Right ventricle myocardium superior (tissue), 1 donor: ENCODE data around the gene LRRD1. TPM values are rescaled to one million over a fixed set of nuclear protein-coding genes. Genes with fewer than 3 reads are reported as not detected.
"Not testable (repeated sequence)": the region's sequence is repeated elsewhere in the genome, so short reads cannot be mapped to it uniquely, and the experiment has no call there.

ENCODE experiments used
- ATAC-seq: fragments of 200-7000 bp; cut with Tn5 transposase; one replicate; pipeline ENCODE4 v1.9.1; 2020; ENCODE audit warnings: mild to moderate bottlenecking; ENCODE audit not compliant: poor library complexity
- DNase-seq: peaks from one replicate; pipeline ENCODE4 v3.0.0-alpha.2; 2020
- intact Hi-C: fragments of 100-400 bp; cut with DNase I; formaldehyde crosslinking; loops from one replicate; pipeline ENCODE4 v1.11.2; 2022
- total RNA-seq: library from RNA; stranded (reverse); fragmentation: NEBNext Ultra II Directional; extraction: Animal tissue kit (Norgen Biotek cat#: 25700); gene quantifications from one replicate; pipeline ENCODE4 v1.2.1, GENCODE V29; 2021
- donor health status: DM: no; HTN: yes; CAD: no; lungs with severe emphysema.

The LRRD1 gene
- total RNA-seq, 1 donor from 2014 or later = not detected

DNA sequence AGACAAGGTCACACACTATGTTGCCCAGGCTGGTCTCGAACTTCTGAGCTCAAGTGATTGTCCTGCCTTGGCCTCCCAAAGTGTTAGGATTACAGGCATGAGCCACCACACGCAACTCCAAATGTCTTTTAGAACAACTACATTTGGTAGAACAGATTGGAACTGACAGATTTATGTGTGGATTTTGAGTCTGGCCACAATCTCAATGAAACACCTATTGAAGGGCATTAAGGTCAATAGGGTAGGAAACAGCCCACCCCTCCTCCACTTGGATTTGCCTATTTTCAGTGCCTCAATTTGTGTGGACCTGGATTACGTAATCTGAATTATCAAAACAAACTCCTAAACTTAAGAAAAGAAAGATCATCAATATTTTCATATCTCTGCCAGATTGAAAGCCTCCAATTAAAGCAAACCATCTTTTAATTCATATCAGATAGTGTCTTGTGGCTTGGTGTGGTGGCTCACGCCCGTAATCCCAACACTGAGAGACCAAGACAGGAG is 29.2 kb downstream of the LRRD1 start:
- intact Hi-C loops = no loop called here
- no peak for ATAC-seq
- no peak for DNase-seq

DNA sequence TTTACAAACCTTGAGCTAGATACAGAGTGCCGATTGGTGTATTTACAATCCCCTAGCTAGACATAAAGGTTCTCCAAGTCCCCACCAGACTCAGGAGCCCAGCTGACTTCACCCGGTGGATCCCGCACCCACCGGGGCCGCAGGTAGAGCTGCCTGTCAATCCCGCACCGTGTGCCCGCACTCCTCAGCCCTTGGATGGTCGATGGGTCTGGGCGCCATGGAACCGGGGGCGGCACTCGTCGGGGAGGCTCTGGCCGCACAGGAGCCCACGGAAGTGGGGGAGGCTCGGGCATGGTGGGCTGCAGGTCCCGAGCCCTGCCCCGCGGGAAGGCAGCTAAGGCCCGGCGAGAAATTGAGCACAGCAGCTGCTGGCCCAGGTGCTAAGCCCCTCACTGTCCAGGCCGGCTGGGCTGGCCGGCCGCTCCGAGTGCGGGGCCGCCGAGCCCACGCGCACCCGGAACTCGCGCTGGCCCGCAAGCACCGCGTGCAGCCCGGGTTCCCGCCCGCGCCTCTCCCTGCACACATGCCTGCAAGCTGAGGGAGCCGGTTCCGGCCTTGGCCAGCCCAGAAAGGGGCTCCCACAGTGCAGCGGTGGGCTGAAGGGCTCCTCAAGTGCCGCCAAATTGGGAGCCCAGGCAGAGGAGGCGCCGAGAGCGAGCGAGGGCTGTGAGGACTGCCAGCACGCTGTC is 35.6 kb downstream of the LRRD1 start:
- ATAC-seq, intact Hi-C loops, DNase-seq: not testable (repeated sequence)

DNA sequence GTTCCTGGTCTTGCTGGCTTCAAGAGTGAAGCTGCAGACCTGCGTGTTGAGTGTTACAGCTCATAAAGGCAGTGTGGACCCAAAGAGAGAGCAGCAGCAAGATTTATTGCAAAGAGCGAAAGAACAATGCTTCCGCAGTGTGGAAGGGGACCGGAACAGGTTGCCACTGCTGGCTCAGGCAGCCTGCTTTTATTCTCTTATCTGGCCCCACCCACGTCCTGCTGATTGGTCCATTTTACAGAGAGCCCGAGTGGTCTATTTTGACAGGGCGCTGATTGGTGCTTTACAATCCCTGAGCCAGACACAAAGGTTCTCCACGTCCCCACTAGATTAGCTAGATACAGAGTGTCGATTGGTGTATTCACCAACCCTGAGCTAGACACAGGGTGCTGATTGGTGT is 36.2 kb downstream of the LRRD1 start:
- intact Hi-C loops, ATAC-seq, DNase-seq: not testable (repeated sequence)

DNA sequence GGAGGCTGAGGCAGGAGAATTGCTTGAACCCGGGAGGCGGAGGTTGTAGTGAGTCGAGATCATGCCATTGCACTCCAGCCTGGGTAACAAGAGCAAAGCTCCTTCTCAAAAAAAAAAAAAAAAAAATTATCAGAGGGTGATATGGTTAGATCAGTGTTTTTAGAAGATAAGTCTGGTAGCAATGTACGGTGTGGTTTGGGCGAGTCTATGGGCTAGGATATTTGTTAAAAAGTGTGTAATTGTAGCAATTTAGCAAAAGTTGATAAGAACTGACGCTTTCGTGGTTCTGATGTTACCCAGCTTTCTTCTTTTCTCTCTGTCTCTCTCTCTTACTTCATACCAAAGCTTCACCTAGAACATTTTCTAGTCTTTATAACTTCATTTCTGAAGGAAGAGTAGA is 37.8 kb downstream of the LRRD1 start:
- intact Hi-C loops = no loop called here
- ATAC-seq (no peak), DNase-seq (no peak)

DNA sequence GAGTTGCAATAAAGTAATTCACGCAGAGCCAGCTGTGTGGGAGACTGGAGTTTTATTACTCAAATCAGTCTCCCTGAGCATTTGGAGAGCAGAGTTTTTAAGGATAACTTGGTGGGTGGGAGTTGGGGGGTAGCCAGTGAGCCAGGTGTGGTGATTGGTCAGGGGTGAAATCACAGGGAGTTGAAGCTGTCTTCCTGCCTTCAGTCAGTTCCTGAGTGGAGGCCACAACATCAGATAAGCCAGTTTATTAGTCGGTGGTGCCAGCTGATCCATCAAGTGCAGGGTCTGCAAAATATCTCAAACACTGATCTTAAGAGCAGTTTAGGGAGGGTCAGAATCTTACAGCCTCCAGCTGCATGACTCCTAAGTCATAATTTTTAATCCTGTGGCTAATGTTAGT is 41.4 kb downstream of the LRRD1 start:
- DNase-seq (no peak), ATAC-seq (no peak)
- intact Hi-C loops = no loop called here

DNA sequence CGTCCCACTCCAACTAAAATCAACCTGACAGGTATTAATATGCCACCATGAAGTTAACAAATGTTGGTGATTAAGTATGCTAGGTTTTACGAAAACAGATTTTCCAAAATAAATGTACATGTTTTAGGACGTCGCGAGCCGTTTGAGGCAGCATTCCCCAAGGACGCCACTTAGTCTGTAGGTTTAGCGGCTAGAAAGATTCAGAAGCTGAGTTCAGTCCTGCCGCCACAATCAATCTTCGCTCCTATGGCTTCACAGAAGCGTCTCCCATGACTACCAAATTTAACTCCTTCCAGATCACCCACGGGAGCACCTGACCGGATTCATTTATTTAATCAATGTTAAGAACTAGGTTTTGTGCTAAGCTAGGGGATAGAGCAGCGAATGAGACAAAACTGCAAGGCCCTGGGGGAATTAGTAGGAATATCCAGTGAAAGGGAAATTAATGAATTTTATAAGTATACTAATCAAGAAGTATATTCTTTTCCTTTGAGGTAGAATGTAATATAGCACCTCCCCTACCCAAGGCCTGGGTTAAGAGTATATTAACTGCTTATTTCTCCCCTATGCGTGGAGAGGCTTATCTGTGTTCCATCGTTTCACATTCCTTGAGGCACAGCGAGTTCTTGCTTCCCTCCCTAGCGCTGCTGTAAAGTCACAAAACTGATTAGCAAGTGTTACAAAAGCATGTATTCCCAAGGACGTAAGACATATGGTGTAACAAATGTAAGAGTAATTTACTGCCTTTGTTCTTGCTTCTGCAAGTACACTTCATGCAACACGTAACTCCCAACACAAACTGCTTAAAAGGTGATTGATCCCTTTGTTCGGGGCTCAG is 43.7 kb downstream of the LRRD1 start:
- peak; percentile 6 for ATAC-seq
- intact Hi-C loops = no loop called here
- DNase-seq = no peak

DNA sequence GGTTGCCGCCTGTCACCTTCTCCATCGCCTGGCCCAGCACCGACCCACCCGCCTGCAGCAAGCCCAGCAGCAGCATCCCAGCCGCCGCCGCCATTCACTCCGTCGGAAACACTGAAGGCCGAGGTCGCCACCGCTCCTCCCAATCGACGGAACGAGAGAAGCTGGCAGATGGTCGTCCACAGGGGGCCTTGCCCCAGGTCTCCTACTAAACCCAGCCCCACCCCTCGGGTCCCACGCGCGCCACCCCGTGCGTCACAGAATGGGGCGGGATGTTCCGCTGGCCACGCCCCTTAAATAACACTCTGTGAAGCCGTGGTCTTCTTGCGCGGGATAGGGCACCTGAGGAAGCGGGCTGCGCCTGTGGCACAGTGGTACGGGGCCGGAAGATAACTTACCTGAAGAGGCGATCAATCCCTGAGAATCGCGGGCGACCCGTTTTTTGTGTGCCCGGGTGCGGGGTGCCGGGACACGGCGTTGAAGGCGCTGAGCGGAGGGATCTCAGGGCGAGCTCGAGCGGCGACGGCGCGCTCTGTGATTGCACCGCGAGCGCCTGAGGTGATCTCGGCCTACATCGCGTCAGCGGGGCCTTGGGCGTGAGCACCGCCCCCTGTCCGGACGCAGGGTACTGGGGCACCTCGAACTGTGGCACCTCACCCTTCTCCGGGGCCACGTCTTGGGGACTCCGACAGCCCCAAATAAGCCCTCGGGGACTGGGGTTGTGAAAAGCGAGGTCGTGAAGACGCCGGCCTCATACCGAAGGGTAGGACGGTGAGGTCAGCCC is 44.5 kb downstream of the LRRD1 start, which contains the start of gene CYP51A1:
Gene CYP51A1 (minus strand): TSS at position 207 of the 781 bp plus-strand sequence. CDS start 113 bp downstream, at position 94.
- intact Hi-C loops = no loop called here
- DNase-seq = peak; percentile 95

DNA sequence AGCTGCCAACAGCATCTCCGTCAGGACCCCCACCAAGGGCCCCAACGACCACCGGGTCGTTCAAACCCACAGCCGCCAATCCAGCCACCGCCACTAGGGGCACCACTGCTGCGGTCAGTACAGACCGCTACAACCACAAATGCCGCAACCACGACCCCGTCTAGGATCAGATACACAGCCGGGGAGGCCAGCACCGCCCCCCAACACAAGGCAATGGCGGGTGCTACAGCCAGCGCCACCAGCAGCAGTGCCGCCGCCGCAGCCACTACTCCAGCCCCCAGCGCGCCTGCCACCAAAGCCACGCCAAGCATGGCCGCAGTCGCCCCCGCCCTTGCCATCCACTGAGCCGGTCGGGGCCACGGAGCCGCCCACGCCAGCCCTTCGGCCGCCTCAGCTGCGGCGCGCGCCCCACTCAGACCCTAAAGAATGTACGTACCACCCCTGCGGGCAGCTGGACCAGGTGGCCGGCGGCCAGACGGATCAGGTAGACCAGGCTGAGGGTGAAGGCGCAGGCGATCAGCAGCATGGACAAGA is 45.1 kb downstream of the LRRD1 start:
- intact Hi-C loops = no loop called here
- ATAC-seq = peak; percentile 58
- peak; percentile 80 for DNase-seq

More for the DNA sequence above, 44.5 kb downstream of the LRRD1 start, which contains the start of gene CYP51A1:
- ATAC-seq = peak; percentile 98

DNA sequence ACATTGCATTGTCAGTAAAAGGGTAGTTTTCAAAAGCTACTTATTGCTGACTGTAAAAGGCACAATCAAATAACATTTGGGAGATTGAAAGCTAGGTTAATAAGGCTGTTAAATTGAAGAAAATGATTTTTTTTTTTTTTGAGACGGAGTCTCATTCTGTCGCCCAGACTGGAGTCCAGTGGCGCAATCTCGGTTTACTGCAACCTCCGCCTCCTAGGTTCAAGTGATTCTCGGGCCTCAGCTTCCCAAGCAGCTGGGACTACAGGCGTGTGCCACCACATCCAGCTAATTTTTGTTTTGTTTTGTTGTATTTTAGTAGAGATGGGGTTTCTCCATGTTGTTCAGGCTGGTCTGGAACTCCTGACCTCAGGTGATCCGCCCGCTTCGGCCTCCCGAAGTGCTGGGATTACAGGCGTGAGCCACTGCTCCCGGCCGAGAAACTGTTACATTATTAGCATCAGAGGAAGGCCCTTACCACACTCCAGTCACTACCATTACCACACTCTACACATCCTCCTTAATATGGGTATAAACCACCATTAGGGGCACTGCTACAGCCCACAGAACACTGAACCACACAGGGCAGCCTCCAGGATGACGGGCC is 45.7 kb downstream of the LRRD1 start:
- ATAC-seq (peak; percentile 8), DNase-seq (no peak)
- intact Hi-C loops = no loop called here

DNA sequence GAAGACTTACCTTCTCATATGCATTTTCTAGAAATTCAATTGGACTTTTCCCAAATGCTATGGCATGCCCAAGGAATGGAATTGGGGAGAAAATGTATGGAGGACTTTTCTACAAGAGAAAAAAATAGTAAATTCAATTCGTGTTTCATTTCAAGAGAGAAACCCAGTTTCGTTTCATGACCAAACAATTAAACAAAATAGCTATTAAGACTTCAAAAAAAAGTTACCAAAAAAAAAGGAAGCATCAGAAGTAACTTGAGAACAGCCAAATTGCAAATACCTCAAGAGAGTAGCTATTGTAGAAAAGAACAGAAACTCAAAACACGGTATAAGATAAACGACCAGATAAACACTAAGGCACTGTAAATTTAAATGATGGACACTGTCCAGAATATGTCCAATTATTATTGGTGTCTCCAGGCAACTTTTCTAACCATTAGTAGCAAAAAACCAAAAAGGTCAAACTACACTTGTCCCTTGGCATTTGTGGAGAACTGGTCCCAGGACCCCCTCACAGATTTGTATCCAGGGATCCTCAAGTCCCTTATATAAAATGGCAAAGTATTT is 47.1 kb downstream of the LRRD1 start:
- ATAC-seq (no peak), DNase-seq (no peak)
- intact Hi-C loops = no loop called here

DNA sequence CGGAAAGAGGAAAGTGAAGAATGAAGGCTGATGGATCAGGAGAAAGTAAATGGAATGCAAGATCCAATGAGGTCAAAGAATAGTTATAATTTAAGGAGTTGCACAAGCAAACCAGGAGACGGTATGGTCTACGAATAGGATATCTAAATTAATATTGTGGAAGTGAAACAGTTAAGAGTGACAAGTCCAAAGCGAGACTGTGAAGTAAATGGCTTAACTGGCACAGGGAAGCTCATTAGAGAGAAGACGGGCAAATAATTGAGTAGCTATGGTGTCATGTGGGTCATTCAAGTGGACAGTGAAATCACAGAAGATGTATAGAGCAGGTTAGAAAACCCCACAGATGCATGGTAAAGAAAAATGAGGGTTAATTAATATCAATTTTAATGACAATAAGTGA is 47.8 kb downstream of the LRRD1 start:
- DNase-seq = no peak
- intact Hi-C loops = no loop called here
- no peak for ATAC-seq

DNA sequence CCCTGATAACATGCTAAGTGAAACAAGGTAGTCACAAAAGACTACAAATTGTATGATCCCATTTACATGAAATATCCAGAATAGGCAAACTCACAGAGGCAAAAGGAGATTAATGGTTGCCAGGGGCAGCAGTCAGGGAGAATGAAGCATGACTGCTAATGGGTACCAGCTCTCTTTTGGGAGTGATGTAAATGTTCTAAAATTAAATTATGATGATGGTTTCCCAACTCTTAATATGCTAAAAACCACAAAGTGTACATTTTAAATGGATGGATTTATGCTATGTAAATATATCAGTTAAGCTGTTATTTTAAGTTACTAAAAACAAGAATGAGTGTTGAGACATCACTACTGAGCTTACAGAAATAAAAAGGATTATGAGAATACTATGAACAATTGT is 57.3 kb downstream of the LRRD1 start:
- DNase-seq = no peak
- ATAC-seq = no peak
- intact Hi-C loops = no loop called here

DNA sequence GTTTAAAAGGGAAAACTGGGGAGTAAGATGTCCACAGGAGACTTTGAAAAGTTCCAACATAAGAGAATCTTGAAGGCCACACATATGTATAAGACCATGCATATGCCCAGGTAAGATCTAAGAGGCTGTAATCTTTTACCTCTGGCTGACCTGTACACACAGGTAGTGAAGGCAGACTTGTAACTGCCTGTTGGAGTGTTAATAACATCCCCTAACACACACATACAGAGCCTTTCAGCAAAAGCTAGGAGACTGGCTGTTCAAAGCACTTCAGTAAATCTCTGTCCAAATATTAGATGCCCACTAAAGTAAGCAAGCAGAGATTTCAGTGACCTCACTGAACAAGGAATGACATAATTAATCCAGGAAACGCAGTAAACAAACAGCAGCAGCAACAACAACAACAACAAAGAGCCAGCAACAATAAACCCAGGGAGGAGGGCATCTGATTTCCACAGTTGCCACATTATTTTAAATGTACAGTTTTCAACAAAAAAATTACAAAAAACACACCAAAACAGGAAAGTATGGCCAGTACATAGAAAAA is 59.7 kb downstream of the LRRD1 start:
- DNase-seq = no peak
- ATAC-seq = no peak
- intact Hi-C loops = no loop called here

DNA sequence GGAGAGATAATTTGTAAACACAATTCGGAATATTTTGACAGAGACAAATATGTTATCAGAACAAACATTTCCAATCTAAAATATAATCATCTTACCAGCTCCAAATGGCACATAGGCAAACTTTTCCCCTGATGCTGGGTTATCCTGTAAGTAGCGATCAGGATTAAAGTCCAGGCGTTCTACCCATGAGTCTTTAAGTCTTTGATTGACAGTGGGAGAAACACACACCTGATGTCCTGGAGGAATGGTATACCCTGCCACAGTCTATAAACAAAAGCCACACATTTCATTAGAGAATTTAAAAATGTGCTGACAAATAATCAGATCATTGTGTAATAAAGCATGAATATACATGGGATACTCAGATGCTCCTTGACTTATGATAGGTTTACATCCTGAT is 62.0 kb downstream of the LRRD1 start:
- intact Hi-C loops = no loop called here
- DNase-seq (no peak), ATAC-seq (no peak)

DNA sequence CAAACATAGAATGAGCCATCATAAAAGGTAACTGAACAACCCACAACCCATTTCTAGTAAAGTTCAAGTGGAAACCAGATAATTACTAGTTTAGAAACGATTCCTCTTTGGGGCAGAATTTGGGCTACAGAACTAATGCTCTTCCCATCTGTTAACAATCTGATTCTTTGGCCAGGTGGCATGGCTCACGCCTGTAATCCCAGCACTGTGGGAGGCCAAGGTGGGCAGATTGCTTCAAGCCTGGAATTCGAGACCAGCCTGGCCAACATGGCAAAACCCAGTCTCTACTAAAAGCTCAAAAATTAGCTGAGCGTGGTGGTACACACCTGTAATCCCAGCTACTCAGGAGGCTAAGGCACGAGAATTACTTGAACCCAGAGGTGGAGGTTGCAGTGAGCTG is 63.1 kb downstream of the LRRD1 start:
- ATAC-seq (no peak), DNase-seq (no peak)
- intact Hi-C loops = no loop called here

DNA sequence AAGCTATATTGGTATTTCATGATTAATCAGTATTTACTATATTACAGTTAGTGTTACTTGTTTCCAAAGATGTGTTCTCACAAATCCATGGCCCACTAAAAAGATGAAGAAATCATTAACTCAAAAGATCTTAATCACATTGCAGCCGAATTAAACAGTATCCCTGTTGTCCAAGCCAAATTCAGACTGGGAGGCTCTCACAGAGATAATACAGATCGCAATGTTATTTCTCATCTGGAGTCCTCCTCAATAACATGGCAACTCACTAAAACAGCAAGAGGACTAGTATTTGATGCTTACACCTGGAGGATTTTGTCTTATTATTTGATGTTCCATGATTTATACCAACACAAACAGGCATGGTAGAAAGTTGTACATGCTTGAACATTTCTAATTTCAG is 68.1 kb downstream of the LRRD1 start:
- DNase-seq (no peak), ATAC-seq (no peak)
- intact Hi-C loops = no loop called here

DNA sequence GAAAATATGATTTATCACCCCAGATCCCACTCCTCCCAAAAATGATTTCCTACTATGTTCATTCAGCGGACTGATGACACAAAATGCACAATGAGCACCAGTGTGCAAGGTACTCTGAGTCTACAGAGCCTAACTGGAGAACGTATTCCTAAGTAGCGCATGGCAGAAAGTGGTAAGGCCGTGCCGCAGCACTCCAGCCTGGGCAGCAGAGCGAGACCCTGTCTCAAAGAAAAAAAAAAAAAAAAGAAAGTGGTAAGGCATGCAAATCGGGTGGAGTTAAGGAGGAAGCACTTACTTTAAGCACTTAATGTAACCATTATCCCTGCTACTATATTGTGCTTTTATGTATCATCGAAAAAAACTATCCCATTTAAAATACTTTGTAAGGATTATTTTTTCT is 70.1 kb downstream of the LRRD1 start:
- no peak for ATAC-seq
- intact Hi-C loops = no loop called here

DNA sequence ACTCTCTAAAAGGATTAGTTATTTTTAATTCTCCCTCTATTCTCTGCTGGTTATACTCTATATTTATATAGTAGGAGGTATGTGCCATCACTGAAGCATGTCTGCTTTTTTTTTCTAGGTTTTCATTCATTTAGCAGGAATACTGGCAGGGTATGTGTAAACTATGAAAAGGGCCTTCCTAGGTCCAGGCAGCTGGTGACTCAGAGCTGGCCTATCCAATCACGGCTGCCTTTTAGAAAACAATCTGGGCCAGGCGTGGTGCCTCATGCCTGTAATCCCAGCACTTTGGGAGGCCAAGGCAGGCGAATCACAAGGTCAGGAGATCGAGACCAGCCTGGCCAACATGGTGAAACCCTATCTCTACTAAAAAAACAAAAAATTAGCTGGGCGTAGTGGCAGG is 76.1 kb downstream of the LRRD1 start:
- intact Hi-C loops, DNase-seq, ATAC-seq: not testable (repeated sequence)

More for the DNA sequence above, 70.1 kb downstream of the LRRD1 start:
- DNase-seq = no peak
